GM19035 (cell line): Measurements from ENCODE around the gene GRM1.
A peak's percentile ranks its signal among the peaks of the same experiment; 100 is the strongest.

Source experiments
- ATAC-seq: cut with Tn5 transposase; IDR thresholded peaks from one replicate; pipeline ENCODE4 v1.9.1; 2021; ENCODE audit not compliant: unreplicated experiment

Gene GRM1

DNA sequence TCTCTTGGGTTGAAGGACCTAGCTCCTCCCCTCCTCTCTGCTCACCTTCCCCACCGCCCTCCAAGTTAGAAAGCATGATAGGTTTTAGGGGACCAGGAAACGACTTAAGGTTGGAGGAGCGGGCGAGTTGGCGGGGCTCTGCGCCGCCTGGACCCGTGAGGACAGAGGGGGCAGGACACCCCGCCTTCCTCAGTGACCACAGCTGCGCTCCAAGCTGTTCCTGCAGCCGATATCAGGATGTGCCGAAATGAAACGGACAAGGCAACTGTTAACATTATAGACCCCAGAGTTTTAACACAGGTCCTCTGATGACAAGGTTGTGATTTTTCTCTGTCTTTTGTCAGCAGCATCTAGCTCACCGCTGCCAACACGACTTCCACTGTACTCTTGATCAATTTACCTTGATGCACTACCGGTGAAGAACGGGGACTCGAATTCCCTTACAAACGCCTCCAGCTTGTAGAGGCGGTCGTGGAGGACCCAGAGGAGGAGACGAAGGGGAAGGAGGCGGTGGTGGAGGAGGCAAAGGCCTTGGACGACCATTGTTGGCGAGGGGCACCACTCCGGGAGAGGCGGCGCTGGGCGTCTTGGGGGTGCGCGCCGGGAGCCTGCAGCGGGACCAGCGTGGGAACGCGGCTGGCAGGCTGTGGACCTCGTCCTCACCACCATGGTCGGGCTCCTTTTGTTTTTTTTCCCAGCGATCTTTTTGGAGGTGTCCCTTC, at the start of gene GRM1:
Gene GRM1 (plus strand): TSS at position 212 of the 722 bp plus-strand sequence. CDS start 456 bp downstream, at position 668.
- ATAC-seq = no peak

DNA sequence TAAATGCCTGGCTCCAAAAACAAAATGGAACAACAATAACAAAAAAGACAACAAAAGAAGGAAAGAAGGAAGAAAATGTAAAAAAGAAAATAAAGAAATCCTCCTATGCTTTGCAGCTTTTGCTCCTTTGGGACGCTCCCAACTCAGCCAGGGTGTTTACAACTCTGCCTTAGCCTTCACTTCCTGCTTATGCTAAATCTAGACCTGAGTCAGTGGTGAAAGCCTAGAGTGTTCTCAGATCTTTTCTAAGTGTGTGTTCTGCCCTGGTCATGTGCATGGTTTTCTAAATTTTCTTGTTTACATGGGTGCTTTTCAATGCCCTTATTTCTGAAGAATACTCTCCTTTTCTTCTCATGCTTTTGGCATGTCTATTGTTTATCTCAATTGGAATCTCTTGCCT, 19.5 kb upstream of the GRM1 start:
- ATAC-seq = no peak

DNA sequence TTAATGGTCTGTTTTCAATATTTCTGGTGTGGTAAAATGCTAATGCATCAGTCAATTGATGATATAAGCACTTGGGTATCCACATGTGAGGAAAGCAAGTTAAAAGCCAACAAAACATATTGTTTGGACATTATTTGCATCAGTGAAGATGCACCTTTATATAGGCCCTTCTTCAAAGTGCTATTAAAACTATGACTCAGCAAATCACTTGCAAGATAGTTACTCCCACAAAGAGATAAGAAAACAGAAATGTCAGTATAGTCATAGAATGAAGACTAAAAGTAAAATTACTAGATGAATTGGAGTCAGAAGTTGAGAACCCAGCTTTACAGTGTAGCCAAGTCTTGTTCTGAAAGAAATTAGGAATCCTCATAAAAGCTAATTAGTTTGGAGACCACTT, 14.6 kb upstream of the GRM1 start:
- no peak for ATAC-seq

DNA sequence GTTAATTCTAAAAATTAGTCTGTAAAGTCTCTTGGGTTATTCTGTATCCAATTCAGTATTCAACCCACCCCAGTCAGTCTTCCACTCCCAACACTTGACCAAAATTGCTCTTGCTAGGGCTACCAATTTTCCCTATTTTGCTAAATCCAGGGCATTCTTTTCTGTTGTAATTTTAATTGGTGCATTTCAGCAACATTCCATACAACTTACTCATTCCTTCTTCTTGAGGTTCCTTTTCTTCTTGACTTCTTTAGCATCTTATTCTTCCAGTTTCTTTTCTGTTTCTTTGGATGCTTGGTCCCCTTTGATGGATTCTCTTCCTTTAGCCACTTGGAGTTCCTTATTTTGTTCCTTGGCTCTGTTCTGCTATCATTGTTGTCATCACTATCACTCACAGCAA, 11.2 kb upstream of the GRM1 start:
- no peak for ATAC-seq

DNA sequence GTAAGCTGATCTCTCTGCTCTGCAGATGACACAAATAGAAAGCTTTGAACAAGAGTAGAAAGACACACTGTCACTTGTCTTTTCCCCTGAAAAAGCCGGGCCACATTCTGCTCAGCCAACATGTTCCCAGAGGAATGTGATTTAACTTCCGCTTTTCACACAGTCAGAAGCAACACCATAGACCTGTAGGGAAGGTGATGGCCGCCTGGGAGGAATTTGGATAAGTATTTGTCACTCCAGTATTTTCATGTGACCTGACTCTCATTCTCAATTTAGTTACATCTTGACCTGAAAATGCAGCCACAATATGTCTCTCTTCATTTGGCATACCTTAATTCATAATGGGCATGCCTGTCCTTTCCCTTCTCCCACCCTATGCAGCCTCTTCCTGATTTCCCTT, 2.0 kb upstream of the GRM1 start:
- no peak for ATAC-seq

DNA sequence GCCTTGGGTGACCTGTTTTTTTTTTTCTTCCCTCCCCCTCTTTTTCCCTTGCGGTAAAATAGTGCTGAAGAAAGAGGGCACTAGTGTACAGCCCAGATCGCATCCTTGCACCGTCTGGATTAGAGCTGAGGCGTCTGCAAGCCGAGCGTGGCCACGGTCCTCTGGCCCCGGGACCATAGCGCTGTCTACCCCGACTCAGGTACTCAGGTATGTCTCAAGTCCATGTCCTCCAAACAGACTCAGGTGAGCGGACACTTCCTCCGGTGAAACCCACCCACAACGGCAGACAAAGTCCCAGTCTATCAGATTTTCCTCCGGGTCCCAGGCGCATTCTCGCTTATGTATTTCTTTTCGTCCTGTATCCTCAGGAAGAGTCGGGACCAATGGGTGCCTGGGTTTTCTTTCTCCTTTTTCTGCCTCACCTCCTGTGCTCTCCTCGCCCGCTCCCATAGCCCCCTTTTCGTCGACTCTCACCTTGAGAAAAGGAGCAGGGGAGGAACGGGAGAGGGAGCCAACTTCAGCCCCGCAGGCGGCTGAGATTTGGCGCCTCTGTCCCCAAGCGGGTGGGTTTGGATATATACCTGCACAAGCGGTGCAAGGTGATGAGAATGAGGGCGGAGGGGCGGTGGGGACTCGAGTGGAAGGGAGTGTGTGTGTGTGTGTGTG, 1.1 kb upstream of the GRM1 start:
- ATAC-seq = no peak

DNA sequence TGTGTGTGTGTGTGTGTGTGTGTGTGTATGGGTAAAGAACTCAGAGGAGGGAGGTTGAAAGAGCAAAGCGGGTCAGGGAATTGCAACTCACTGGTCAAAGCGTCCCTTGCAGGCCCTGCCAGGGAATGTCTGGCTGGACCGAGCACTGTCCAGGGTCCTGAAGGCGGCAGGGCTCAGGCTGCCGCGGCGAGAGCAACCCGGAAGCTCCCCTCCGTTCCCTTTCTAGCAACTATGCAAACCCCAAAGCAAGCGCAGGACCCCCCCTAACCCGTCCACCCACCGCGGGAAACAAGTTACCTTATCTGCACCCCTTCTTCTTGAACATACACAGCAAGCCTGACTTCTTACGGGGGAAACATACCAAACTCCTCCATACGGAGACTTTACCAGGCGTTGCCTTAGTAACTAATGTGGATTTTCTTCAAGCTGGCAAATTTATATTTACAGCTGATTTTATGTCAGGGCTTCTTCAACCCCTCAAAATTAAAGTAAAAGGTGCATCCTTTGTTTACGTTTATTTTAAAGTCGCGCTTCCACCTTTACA, 538 bp upstream of the GRM1 start:
- peak; percentile 73 for ATAC-seq

DNA sequence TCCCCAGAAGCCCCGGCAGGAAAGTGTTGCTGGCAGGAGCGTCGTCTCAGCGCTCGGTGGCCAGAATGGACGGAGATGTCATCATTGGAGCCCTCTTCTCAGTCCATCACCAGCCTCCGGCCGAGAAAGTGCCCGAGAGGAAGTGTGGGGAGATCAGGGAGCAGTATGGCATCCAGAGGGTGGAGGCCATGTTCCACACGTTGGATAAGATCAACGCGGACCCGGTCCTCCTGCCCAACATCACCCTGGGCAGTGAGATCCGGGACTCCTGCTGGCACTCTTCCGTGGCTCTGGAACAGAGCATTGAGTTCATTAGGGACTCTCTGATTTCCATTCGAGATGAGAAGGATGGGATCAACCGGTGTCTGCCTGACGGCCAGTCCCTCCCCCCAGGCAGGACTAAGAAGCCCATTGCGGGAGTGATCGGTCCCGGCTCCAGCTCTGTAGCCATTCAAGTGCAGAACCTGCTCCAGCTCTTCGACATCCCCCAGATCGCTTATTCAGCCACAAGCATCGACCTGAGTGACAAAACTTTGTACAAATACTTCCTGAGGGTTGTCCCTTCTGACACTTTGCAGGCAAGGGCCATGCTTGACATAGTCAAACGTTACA, 817 bp downstream of the GRM1 start:
- ATAC-seq = no peak

DNA sequence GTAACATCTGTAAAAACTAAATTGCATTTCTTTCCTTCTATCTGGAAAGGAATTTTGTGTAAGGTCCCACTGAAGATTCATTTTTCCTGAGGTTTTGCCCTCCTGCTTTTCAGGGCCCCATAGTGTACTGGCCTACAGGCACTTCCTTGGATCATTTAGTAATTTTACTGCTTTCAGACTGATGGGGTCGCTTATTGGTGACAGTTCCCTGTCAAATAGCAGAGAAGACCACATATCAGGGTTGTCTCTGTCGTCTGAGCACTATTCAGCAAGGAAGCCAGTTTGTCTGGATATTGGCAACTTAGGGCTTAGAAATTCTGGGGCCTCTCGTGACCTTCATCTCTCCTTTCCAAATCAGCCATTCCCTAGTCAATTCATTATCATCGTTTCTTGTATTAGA, 3.5 kb downstream of the GRM1 start:
- ATAC-seq = no peak

DNA sequence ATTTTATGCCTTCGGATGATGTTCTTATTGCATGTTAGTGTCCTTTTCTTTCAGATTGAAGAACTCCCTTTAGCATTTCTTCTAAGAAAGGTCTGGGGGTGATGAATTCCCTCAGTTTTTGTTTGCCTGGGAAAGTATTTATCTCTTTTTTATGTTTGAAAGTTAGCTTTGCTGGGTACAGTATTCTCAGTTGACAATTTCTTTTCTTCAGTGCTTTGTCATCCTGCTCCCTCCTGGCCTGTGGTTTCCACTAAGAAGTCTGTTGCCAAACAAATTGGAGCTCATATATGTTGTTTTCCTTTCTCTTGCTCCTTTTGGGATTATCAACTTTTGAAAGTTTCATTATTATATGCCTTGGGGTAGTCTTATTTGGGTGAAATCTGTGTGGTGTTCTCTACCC, 11.5 kb downstream of the GRM1 start:
- ATAC-seq = no peak

DNA sequence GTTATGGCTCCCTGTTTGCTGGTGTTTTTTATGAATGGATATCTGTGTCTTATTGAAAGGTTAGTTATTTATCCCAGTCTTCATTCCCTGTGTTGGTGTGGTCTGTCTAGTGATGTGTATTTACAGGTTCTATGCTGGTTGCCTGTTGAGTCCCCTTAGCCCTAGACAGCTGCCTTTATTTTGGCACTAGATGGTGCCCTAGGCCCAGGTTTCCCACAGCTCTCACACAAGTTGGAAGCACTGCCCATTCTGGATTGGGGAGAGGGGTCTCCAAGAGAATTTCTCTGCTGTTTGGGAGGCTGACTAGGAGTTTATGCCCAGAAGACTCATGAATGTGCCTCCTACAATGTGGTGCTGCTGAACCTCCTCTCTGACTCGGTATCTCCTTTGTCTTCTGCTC, 12.4 kb downstream of the GRM1 start:
- no peak for ATAC-seq

DNA sequence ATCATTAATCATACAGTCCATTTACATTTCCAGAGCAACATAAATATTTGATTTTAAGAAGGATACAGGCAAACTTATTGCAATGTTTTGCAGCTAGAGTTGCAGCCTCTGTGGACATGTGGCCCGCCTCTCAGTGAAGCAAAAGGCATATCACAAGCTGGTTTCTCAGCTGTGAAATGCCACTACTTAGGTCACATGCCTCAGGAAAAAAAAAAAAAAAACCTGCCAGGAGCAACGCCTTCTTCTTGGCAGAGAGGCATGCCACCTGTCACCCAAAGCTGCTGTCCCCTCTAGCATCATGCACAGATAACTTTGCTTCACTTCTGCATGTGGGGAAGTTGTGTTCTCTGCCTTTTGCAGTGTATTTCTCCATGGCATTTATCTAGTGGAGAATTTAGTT, 18.5 kb downstream of the GRM1 start:
- no peak for ATAC-seq

DNA sequence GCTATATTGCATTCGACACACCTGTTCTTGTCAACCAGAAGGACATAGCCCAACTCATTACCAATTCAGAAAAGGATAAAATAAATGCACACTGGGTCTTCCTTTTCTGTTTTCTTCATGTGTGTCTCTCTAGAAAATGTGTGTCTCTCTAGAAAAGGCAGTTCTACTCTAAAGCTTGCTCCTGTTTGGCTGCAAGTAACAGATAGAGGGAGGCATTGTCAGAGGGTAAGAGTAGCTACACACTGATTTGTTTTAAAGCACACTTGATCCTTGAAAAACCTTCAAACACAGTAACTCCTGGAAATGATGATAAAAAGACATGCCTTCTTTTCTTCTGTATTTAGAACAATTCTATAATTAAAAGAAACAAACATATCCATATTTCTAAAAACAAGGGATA, 21.3 kb downstream of the GRM1 start:
- ATAC-seq = no peak

DNA sequence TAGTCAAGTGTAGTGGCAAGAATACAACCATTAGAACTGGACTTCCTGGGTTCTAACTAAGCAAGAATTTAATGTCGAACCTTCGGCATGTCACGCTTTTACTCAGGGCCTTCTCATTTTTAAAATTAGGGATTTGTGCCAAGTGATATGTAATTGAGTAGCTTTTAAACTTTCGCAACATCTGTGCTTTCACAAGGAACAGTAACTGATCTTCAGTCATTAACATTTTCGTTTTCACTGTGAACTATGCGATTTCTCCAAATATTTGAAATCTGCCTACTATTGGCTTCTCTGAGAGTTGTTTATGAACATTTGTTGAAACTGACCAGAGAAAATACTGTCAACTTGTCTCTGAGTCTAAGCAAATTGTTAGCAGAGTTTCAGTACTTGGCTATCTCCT, 27.6 kb downstream of the GRM1 start:
- ATAC-seq = no peak

DNA sequence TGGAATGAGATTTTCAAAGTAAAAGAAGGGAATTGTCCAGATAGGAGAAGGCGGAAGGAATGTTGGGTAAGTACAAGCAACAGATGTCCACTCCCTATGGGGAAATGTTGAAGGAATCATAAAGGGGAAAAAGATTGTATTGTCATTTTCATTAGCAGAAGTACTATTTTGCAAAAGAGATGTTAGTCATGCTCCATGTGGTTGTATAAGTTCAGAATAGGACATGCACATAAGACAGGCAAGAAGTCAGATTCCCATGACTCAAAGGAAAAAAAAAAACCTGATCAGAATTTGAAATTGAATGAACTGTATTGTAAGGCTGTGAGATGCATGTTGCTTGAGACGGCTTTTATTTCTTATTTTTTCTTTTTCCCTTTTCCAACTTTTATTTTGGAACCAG, 36.8 kb downstream of the GRM1 start:
- ATAC-seq = no peak

DNA sequence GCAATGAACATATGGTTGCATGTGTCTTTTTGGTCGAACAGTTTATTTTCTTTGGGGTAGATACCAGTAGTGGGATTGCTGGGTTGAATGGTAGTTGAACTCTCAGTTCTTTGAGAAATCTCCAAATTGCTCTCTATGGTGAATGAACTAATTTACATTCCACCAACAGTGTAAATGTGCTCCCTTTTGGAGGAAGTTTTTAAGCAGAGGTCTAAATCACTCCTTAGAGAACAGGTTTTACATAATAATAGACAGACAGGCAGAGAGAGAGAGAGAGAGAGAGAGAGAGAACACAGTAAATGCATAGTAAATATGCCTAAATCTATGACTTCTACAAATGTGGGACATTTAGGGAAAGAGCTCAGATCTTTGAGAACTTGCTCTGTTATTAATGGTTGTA, 37.6 kb downstream of the GRM1 start:
- no peak for ATAC-seq

DNA sequence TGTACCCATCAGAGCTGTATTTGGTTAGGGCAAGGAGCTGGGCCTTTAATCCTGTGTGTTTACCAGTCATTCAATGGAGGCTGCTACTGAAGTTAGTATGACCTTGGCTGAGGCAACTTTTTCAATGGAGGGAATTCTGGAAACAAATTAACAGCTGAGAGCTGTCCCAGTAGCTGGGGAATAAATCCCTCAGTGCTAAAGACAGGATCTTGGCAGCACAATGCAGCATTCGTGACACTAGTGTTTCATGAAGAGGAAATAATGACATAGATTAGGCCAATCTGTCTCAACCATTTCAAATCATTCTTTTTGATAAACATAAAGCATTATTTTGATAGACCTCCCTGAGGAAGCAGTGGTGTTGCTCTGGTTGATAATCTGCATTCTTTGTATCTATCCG, 42.9 kb downstream of the GRM1 start:
- no peak for ATAC-seq

DNA sequence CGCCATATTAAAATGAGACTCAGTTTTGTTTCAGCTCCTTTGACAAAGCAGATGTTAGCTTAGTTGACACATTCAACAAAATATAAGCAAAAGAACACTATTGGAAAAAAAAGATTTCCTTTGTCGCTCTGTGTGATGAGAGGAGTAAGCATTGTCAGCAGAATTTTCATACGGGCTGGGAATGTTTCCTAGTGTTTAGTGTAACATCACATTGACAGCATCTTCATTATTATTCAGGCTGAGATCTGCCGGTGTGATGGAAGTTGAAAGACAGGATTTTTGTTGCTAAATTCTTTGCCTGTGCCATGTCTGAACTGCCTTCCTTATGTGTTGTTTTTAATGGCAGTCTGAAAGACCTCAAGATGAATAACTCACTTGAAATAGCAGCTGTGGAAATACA, 49.1 kb downstream of the GRM1 start:
- no peak for ATAC-seq

DNA sequence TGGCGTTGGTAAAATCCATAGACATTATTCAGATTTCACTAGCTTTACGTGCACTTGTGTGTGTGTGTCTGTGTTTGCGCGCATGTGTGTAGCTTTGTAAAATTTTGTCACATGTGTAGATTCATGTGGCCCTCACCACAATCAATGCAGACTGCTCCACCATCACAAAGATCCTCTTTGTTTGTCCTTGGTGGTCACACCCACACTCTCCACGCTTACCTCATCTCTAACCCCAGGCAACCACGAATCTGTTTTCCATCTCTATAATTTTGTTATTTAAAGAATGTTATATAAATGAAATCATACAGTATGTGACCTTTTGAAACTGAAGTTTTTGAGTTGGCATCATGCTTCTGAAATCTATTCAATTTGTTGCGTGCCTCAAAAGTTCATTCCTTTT, 58.5 kb downstream of the GRM1 start:
- no peak for ATAC-seq

DNA sequence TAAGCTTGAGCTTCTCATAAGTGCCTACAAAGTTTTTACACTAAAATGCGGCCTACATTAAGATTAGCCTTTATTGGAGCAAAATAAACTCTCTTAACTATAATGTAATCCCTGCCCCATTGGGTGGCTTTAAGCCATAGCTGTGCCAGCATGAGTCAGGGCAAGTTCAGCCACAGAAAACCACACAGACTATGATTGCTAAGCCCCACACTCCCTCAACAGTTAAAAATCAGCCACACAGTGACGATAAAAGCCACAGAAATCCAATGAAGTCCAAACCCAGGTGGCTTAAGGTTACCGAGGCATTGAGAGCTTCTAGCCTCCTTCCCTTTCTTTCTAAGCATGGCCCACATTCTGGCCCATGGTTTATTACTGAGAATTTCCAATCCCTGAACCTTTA, 61.6 kb downstream of the GRM1 start:
- ATAC-seq = no peak

DNA sequence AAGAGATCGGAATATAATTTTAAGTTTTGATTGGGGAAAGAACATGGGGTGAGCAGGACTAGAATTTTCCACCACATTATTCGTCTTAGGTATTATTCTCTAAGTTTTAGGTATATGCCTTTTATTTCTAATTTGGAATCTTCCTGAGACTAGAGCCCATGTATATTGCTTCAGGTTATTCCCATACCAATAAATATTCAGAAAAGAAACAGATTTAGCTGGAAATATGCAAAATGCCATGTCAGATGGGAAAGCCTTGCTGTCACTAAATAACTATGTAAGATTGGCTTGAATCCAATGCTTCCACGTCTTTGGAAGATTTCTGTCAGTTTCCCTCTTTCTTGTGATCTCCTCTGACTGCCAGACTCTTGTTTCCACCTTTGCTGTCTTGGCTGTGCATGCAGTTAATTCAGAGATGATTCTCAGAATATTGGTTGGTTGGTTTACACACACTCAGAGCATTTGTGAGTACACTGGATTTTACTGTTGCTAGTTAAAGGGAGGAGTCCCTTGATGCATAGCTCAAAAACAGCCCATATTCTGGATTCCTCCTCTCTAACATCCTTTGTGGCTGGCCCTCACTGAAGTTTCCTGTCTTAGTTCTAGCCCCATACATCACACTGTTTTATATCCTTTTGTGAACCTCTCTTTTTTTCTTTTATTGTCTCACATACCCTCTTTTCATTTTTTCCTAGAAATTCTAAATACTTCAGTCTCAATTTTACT, 64.3 kb downstream of the GRM1 start:
- no peak for ATAC-seq

DNA sequence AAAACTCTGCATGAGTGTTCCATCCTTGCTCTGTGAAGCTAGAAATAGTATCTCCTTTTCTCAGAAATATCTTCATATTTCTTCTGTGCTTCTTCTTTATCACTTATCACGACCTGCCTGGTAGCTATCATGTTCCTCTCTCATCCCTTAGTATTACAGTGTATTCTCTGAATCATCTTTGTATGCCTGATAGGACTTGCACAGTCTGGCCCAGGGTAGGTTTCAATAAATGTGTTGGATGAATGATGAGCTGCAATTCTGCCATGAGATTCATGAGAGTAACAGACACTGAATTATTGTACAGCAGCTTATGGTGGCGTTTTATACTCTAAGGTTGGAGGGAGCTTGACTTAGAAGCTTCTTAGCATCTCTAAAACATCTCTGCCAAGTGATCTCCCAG, 66.6 kb downstream of the GRM1 start:
- ATAC-seq = no peak
